GM19463 (cell line): ENCODE measurements around the gene SCUBE1.
"Not testable (repeated sequence)": the region's sequence is repeated elsewhere in the genome, so short reads cannot be mapped to it uniquely, and the experiment has no call there.

Source experiments
- ATAC-seq: cut with Tn5 transposase; IDR thresholded peaks from one replicate; pipeline ENCODE4 v1.9.1; 2021; ENCODE audit warnings: mild to moderate bottlenecking, moderate library complexity; ENCODE audit not compliant: unreplicated experiment

Gene SCUBE1

DNA sequence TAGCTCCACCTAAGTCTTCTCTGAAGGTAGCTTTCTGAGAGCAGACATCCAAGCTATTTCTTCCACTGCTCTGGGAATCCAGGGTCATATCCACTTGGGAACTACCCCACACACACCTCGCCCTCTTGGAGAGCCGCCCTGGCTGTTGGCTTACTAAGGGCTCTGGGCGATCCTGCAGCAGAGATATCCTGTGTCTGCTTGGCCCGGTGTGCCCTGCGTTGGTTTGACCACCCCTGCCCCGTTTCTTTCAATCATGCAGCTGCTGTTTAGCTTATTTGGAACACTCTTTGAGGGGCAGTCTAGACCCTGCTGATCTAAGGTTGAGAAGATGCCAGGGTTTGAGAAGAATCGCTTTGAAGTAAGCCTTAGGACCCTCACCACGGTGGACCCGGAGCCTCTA lies 17.4 kb upstream of the SCUBE1 start:
- ATAC-seq: no peak

DNA sequence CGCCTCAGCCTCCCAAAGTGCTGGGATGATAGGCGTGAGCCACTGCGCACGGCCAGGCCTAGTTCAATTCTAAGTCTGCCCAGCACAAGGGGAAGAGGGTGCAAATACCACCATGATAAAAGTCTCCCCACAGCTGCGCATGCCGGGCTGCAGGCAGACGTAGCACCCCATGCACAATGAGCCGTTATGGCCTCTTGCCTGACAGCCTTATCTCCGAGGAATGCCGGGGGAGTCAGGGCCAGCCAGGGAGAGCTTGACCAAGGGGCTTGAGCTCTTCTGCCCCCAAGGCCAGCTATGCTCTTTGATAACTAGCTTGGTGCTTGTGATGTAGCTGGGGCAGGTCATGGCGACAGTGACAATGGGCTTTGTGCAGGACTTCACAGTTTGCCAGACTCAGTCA lies 13.7 kb upstream of the SCUBE1 start:
- ATAC-seq: no peak

DNA sequence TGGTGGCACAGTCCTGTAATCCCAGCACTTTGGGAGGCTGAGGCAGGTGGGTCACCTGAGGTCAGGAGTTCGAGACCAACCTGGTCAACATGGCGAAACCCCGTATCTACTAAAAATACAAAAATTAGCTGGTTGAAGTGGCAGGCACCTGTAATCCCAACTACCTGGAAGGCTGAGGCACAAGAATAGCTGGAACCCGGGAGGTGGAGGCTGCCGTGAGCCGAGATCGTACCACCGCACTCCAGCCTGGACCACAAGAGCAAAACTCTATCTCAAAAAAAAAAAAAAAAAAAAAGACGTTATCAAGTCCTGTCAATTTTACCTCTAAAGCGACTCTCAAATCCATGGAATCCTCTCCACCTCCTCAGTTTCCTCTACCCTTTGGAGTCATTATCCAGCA lies 12.5 kb upstream of the SCUBE1 start:
- not testable (repeated sequence) for ATAC-seq

DNA sequence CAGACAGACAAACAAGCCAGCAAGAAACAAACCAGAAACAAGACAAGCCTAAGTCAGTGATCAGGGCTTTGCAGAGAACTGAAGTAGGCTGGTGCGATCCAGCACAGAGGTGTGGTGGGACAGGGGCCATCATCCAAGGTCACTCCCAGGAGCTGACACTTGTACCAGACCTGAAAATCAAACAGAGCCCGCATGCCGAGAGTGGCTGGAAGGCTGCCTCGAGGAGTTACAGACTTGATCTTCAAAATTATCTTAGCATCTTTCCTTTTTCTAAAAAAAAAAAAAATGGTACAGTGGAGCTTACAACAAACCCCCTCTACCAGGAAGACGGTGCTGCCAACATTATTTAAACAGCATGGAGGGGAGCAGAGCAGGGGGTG lies 8.8 kb upstream of the SCUBE1 start:
- ATAC-seq: no peak

DNA sequence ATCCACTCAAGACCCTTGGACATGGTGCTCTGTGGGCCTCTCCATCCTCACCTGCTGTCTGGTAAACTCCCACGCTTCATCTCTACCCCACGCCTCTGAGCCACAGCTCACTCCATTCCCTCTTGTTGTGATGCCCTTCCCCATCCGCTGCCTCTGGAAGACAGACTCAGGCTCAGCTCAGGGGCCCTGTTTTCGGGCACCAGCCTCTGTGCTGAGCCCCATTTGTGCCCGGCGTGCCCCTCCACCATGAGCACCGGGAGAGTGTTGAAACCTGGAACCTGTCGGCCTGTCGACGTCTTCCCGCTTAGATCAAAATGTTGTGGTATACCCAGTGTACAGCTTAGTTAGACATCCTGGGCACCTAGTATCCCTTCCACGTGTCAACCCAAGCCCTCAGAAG lies 6.5 kb upstream of the SCUBE1 start:
- no peak for ATAC-seq

DNA sequence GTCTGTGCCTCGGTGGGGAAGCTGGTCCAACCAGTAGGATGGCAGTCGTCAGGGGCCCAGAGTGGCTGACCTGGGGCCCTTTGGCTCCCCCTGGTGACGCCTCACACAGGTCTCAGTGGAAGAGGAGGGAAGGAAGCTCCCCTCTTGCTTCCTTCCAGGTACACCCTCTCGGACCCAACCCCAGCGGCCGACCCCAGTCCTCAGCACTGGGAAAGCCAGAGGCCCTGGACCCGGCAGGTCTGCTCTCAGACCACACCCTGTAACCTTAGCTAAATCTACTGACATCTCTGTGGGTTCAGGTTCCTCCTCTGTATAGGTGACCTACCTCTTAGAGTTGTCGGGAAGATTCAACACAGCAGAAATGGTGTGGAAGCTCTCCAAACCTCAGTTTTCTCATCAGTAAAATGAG lies 3.4 kb upstream of the SCUBE1 start:
- no peak for ATAC-seq

DNA sequence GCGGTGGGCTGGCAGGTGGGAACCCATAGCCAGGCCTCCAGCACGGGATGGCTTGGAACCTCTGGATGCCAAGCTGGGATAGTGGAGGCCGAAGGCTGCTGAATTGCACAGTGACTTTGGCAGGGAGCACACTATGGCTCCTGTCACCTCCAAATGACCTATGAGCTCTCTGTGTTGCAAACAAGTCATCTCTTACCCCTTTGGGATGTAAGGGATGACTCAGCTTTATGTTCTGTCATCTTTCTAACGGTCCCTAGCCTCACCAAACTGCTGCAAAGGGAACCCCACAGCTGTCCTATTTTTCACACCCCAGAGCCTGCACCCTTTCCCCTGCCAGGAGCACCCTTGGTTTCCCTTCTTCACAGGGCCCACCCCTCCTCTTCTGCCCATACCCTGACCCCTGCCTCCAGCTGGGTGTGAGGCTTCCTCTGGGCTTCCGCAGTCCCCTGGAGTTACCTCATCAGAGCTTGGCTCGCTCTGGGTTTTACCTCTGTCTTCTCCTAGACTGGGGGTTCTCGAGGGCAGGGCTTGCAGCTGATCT lies 2.7 kb upstream of the SCUBE1 start:
- no peak for ATAC-seq

DNA sequence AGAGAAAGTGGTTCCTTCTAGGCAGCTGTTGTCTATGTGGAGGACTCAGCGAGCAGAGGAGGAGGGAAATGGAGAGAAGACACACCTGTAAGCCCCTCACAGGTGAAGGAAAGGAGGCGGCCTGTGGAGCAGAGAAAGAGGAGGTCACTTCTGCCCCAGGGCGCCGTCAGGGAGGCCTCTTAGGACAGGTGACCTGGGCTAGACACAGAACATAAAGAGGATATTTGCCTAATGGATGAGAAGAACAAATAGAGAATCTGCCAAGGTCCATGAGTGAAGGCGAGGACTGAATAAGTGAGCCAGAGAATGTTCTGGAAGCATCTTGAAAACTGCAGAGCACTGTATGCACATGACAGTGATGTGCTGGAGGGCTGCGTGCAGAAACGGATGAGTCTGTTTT lies 2.2 kb upstream of the SCUBE1 start:
- ATAC-seq: no peak

DNA sequence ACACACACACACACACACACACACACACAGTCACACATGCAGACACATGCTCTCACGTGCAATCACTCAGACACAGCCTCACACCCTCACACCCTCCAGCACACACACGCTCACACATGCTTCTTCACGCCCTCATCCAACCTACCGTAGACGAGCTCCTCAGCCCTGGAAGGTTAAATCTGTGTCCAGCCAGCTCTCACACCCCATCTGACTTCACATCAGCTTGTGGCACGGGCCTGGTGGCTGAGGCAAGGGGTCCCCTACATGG lies 1.3 kb upstream of the SCUBE1 start:
- ATAC-seq: no peak

DNA sequence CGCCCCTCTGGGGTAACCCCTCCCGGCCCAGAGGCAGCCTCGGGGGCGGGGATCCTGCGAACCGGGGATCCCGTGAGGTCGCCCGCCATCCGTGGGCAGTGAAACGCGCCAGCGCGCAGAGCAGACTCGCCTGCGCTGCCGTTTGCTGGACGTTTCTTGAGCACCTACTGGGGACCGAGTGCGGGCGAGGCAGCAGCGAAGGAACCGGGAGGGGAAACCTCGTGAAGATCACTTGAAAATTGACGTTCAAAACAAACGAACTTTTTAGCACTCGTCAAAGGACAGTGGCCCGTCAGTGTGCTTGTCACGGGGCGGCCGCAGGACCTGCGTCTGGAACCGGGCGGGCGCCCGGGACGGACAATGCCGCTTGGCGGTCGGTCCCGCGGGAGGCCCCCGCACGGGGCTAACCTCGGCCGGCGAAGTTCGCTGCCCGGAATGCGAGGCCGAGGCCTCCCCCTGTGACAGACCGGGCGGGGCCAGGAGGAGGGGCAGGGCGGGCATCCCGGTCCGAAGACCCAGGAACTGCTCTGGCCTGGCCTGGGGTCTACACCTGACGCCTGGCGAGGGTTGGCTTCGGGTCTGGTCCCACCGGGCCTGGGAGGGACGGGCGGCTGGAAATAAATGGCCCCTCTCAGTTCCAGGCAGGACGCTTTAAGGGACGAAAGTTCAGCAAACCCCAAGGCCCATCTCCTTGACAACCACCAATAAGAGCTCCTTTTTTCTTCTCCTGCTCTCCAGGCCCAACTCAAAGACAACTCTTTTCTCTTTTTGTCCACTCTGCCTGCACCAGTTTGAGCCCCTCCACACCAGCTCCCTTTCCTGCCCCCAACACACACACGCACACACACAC lies 723 bp upstream of the SCUBE1 start:
- no peak for ATAC-seq

DNA sequence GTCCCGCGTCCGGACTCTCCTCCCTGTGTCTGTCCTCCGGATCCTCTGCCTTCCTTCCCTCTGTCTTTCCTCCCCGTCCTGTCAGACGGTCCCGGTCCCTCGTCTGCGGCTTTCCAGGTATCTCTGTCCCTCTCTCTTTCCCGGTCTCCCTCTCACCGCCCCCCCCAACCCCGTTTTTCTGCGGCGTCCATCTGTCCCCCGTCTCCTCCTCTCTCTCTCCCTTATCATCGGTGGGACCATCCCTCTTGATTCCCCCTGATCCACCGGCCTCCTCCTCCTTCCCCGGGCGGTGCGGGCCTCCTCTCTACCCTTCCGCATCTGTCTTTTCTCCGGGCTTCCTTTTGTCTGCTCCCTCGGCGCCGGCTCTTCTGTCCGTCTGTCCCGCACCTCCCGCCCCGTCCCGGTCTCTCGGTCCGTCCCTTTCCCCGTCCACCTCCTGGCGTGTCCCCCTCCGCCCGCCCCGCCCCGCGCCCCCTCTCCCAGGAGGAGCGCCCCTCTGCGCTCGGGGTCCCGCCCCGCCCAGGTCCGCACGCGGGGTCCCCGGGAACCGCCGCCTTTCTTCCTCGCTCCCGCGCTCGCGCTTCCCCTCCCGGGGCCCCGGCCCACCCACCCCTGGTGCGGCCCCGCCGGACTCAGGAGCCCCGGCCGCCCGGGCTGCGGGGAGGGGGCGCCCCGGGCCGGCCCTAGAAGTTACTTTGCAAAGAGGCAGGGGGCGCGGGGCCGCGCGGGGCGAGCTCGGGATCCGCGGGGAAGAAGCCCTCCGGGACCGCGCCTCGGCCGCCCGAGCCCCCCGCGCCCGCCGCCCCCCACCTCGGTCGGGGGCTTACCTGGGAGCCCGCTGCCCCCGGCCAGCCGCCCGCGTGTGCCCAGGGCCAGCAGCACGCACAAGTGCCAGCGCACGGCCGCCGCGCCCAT lies 568 bp downstream of the SCUBE1 start:
- no peak for ATAC-seq

DNA sequence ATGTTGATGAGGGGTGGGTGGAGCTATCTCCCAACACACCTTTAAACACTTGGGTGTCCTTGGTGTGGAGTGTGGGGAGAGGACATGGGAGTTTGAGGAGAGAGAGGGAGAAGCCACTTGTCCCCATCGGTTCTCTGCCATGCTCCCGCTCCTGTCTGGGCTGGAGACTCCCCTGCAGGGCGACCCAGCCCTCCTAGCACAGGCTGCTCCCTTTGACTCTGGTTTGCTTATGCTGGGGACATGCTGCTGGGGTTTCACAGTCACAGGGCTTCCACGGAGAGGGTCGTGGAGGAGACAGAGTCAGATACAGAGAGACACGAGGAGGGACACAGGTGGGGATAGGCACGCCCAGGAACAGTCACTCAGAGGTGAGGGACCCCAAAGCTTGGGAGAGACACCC lies 1.6 kb downstream of the SCUBE1 start:
- ATAC-seq: no peak

DNA sequence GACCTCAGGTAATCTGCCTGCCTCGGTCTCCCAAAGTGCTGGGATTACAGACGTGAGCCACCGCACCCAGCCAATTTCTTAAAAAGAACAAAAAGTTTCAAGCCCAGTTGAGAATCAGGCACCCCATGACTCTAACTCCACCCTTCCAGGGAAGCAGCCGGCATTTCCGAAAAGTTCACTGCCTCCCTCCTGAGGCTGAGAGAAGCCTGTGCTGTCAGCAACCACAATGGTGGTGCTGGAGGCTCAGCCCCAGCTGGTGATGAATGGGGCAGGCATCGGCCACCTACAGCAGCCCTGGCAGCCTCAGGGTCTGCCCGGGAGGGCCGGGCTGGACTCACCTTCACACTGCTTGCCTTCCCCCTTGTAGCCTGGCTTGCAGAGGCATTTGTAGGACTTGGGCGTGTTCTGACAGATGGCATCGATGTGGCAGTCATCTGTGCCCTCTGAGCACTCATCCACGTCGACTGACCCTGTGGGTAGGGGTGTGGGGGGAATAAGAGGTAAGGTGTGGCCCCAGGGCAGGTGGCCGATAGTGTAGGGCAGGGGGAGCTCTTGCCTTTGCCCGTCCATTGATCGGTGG lies 4.3 kb downstream of the SCUBE1 start:
- no peak for ATAC-seq

DNA sequence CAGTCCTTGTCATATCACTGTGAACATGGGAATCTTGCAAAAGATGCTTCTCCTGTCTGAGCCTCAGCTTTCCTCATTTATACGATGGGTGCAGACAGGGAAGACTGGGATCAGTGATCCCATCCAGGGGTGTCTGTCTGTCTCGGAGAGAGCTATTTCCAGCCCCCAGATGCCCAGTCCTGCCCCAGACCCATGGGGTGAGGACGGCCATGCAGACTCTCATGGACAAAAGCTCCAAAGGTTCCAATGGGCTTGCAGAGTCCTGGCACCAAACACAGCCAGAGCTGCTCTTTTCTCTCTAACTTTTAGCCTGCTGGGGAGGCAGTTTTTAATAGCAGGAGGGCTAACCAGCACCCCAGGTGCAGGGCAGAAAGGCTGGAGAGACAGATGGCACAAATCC lies 5.2 kb downstream of the SCUBE1 start:
- no peak for ATAC-seq

DNA sequence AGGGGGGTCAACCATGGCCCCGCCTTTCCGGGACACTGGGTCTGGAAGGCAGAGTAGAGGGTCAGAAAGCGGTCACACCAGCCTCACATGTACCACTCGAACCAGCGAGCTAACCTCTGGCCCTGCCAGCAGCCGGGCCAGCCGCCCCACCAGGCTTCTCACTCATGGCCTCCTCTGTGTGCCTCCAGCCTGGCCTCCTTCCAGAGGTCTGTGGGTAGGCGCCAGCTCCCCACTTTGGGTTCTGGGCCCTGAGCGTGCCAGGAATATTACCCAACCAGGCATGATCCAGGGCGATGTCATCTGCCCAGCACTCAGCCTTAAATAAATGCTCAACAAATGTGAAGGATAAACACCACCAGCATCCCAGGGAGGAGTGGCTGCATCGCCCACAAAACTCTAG lies 5.8 kb downstream of the SCUBE1 start:
- ATAC-seq: no peak

DNA sequence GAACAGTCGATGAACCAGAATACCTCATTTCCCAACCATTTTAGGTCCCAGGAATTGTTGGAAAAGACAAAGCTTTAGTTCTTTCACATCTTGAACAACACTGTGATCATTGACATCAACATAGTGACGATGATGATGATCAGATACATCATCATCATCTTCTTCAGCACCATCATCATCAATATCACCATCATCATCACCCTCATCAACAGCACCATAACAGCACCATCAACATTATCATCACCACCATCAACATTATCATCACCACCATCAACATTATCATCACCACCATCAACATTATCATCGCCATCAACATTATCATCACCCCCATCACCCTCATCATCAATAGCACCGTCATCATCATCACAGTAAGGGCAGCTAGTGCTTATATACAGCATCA lies 8.8 kb downstream of the SCUBE1 start:
- no peak for ATAC-seq

DNA sequence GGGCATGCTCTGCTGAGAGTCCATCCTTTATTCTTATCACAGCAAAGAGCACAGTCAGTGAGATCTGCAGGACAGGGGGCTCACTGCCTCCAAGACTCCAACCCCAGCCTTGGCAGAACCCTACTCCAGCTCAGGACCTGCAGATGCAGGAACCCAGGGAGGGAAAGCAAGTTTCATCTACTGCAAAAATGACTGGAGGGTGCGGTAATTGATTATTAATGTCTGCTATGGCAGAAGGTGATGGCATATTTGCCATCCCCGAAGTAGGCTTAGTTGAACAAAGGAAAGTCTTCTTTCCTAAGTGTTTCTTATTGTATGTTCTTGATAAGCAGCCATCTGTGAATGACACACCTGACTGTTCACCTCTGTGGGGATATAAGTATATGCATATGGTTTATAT lies 9.2 kb downstream of the SCUBE1 start:
- no peak for ATAC-seq

DNA sequence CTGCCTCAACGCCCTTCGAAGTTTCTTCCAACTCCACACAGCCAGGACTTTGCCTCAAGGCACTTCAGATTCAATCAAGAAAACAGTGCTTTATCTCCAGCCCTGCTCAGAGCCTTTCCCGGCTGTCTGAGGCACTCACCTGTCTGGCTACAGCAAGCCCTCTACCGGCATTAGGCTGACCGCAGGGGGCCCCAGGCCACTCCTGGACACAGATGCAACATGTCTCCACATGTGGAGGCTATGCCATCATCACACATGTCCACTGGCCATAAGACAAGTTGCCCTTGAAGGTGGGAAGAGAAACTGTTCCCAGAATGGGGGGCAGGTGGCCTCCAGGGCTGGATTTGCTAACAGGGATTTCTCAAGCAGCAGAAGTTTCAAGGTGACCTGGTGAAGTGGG lies 10.0 kb downstream of the SCUBE1 start:
- no peak for ATAC-seq

DNA sequence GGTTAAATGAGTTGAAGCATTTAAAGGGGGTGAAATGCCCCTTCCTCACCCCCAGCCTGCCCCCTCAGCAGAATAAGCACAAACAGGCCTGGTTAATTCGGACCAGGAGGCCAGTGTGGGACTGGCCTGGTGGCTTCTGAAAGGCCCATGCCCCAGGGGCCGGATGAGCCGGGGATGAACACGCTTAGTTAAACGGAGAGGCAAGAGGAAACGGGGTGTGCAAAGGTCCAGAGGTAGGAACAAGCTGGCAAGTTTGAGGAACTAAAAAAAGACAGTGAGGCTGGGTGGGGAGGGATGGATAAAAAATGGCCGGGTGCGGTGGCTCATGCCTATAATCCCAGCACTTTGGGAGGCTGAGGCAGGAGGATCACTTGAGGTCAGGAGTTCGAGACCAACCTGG lies 11.5 kb downstream of the SCUBE1 start:
- ATAC-seq: no peak

DNA sequence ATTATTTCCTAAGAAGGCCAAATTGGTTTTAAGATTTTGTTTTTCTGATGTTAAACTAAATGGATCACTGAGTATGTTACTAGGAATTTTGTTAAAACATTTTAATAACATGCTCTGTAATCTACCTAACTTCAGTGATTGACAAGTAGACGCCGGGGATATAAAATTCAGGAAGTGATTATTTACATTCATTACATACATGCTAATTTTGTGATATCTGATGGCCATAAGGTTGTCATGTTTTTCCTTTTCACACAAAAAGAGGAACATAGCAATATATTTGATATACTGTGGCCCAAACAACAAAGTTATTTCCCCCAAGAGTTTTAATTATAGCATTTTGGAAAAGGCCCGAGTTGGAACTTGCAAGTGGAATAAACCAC lies 12.1 kb downstream of the SCUBE1 start:
- ATAC-seq: no peak

DNA sequence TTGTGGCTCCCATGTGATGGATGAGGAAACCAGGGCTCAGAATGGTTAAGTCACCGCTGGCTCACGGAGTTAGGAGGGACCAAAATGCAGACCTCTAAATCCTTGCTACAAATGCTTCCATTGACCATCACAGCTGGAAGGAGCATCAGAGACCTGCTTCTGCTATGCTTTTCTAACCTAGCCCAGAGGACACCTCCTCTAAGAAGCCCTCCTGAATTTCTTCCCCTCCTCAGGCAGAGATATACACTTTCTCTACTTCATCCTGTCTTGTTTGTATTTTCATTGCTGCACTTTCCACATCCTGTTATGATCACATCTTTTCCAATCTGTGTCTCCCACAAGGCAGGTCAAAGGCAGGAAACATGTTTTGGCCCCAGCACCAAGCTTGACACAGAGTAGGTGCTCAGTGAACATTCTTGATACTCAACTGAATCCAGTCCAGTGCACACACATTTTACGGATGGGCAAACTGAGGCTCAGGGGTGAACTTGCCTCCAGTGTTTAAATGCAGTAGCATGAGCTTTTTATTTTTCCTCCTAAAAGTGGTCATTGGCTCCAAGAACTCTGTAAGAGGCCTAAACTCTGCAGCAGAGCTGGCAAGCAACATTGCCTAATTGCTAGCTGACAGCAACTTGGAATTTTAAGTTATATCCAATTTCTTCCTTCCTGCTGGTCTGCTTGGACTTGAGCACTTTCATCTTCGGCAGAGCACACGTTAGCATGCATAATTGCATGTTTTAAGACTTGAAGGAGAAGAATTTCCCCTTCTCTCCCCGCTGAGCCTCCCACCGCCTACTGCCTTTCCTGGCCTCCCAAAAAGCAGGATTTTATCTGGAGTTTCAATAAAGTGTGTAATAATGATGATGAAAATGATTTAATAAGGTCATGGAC lies 12.7 kb downstream of the SCUBE1 start:
- no peak for ATAC-seq
